ENCODE data around the gene TBC1D1.

The TBC1D1 gene

GRCh38 chr4:37956941-37957340, 66.1 kb downstream of the TBC1D1 start (continued):
- no peak for TF ChIP-seq ZNF274 (IDR thresholded peaks at IDR 0.05; ENCODE audit: low read length)
- no peak for TF ChIP-seq ZNF274 (tag by site-specific recombination; IDR thresholded peaks at IDR 0.05; ENCODE audit: borderline replicate concordance)
- no peak for TF ChIP-seq YY2 (tag by site-specific recombination; IDR thresholded peaks at IDR 0.05)
- TF ChIP-seq, protein P1, sequence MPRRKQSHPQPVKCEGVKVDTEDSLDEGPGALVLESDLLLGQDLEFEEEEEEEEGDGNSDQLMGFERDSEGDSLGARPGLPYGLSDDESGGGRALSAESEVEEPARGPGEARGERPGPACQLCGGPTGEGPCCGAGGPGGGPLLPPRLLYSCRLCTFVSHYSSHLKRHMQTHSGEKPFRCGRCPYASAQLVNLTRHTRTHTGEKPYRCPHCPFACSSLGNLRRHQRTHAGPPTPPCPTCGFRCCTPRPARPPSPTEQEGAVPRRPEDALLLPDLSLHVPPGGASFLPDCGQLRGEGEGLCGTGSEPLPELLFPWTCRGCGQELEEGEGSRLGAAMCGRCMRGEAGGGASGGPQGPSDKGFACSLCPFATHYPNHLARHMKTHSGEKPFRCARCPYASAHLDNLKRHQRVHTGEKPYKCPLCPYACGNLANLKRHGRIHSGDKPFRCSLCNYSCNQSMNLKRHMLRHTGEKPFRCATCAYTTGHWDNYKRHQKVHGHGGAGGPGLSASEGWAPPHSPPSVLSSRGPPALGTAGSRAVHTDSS (tag by site-specific recombination; IDR thresholded peaks at IDR 0.05), result no peak
- TF ChIP-seq KLF9 (tag by site-specific recombination; IDR thresholded peaks at IDR 0.05; ENCODE audit: low read depth), result no peak
- no peak for TF ChIP-seq REPIN1 (tag by site-specific recombination; IDR thresholded peaks at IDR 0.05; ENCODE audit: low read depth)
- TF ChIP-seq ZFP69B (tag by site-specific recombination; IDR thresholded peaks at IDR 0.05), result no peak
- no peak for TF ChIP-seq ZNF707 (tag by site-specific recombination; IDR thresholded peaks at IDR 0.05)
- TF ChIP-seq, protein P2, sequence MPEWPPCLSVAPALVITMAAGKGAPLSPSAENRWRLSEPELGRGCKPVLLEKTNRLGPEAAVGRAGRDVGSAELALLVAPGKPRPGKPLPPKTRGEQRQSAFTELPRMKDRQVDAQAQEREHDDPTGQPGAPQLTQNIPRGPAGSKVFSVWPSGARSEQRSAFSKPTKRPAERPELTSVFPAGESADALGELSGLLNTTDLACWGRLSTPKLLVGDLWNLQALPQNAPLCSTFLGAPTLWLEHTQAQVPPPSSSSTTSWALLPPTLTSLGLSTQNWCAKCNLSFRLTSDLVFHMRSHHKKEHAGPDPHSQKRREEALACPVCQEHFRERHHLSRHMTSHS (tag by site-specific recombination; IDR thresholded peaks at IDR 0.05), result no peak
- no peak for TF ChIP-seq ZNF585B (tag by site-specific recombination; IDR thresholded peaks at IDR 0.05)

- Histone ChIP-seq H3K4me3 (ENCODE audit: low read depth, low read length) (no peak overlapping the region), H3K4me1 (ENCODE audit: control insufficient read depth, insufficient read depth, low read length) (no peaks in the 10 kb centered on the region), H3K36me3 (ENCODE audit: control insufficient read depth in 2 of 2, insufficient read depth in 1 of 2, low read length in 2 of 2) (no peaks in the 10 kb centered on the region), H3K27ac (ENCODE audit: extremely low read depth, low read depth, low read length) (no peak overlapping the region), H3K9me3 (ENCODE audit: control insufficient read depth, insufficient read depth, low read depth, low read length) (no peaks in the 10 kb centered on the region)
- POLR2A ChIA-PET, result no interaction called here
- TF ChIP-seq ZBTB1 (tag by site-specific recombination; IDR thresholded peaks at IDR 0.05) (no peak), ZNF18 (tag by site-specific recombination; IDR thresholded peaks at IDR 0.05) (no peak), ZNF776 (tag by site-specific recombination; IDR thresholded peaks at IDR 0.05; ENCODE audit: borderline replicate concordance) (no peak), ZNF791 (tag by site-specific recombination; IDR thresholded peaks at IDR 0.05) (no peak)
- CTCF ChIA-PET, result no interaction called here
These were observed 68.0 kb downstream of the TBC1D1 start for GRCh38 chr4:37958932-37959331.

DNA sequence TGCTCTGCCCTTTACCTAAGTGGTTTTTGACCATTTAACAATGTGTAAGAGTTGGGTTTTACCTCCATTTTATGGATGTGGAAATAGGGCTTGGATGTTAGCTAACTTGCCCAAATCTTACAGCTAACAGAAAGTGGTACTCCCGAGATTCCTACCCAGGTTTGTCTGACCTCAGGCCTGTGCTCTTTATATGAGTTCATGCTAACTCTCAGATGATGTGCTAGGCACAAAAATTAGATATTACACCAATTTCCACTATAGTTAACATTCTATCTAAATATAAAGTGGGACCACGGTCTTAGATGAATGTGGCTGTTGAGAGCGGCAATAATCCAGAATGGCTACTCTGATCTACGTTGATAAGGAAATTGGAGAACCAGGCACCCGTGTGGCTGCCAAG, 69.2 kb downstream of the TBC1D1 start, which contains the start of gene PTTG2:
Gene PTTG2, plus strand, starts transcription at position 301 of the 400 bp plus-strand sequence. Its CDS starts 37 bp downstream, at position 338.
- Histone ChIP-seq H3K9me3 (ENCODE audit: control insufficient read depth, insufficient read depth, low read depth, low read length) (no peaks in the 10 kb centered on the region), H3K4me3 (ENCODE audit: low read depth, low read length) (no peak within 1 kb of the TSS), H3K27ac (ENCODE audit: extremely low read depth, low read depth, low read length) (no peak within 1 kb of the TSS), H3K36me3 (ENCODE audit: control insufficient read depth in 2 of 2, insufficient read depth in 1 of 2, low read length in 2 of 2) (no peaks in the 10 kb centered on the region), H3K4me1 (ENCODE audit: control insufficient read depth, insufficient read depth, low read length) (no peaks in the 10 kb centered on the region)
- no peak for TF ChIP-seq GFI1B (tag by site-specific recombination; IDR thresholded peaks at IDR 0.05)
- no peak for TF ChIP-seq ZNF239 (tag by site-specific recombination; IDR thresholded peaks at IDR 0.05)
- no peak for TF ChIP-seq ZXDB (tag by site-specific recombination; IDR thresholded peaks at IDR 0.05)
- TF ChIP-seq, protein P3, sequence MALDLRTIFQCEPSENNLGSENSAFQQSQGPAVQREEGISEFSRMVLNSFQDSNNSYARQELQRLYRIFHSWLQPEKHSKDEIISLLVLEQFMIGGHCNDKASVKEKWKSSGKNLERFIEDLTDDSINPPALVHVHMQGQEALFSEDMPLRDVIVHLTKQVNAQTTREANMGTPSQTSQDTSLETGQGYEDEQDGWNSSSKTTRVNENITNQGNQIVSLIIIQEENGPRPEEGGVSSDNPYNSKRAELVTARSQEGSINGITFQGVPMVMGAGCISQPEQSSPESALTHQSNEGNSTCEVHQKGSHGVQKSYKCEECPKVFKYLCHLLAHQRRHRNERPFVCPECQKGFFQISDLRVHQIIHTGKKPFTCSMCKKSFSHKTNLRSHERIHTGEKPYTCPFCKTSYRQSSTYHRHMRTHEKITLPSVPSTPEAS (tag by site-specific recombination; IDR thresholded peaks at IDR 0.05), result no peak
- TF ChIP-seq INSM2 (tag by site-specific recombination; IDR thresholded peaks at IDR 0.05), result no peak
- TF ChIP-seq ZNF280C (tag by site-specific recombination; IDR thresholded peaks at IDR 0.05), result no peak
- no peak for TF ChIP-seq ZNF174 (tag by site-specific recombination; IDR thresholded peaks at IDR 0.05)
- POLR2A ChIA-PET, result no interaction called here
- CTCF ChIA-PET, result interaction anchor here (1.0 kb wide), 1 partner anchor 10 kb away, joined by 5 read pairs; no protein-coding TSS in a partner anchor
